ENCODE measurements around the gene SPEG. TPM values are rescaled to one million over a fixed set of nuclear protein-coding genes. Genes with fewer than 3 reads are reported as not detected.

The SPEG gene
- total RNA-seq, 3 donors from 2014 or later (not counting 1 experiment from before 2014, with no cell fraction given), result 0.35 to 1.5 (median 1.2) TPM

- no peak for TF ChIP-seq CTCF (IDR thresholded peaks at IDR 0.05)
- Mint-ChIP-seq H3K27me3 (ENCODE audit: low read depth in 2 of 2) (peaks cover 4 to 6% of the 10 kb centered on the region in 2 donors), H3K36me3 (no peaks in the 10 kb centered on the region), H3K9me3 (no peaks in the 10 kb centered on the region), H3K4me1 (peaks cover 5% of the 10 kb centered on the region in 2 donors), H3K27ac (no peak overlapping the region), H3K4me3 (no peak overlapping the region)
- Histone ChIP-seq H3K27me3 (ENCODE audit: control insufficient read depth, insufficient read depth, low read length) (no peaks in the 10 kb centered on the region), H3K9me3 (ENCODE audit: control insufficient read depth, insufficient read depth, low read length) (no peaks in the 10 kb centered on the region), H3K36me3 (ENCODE audit: control insufficient read depth, insufficient read depth, low read length) (no peaks in the 10 kb centered on the region), H3K4me1 (ENCODE audit: control insufficient read depth, insufficient read depth, low read length) (peaks cover 3% of the 10 kb centered on the region), H3K27ac (ENCODE audit: low read length) (no peak overlapping the region), H3K4me3 (ENCODE audit: low read length) (no peak overlapping the region)
- intact Hi-C loops (cut with micrococcal nuclease), result loop anchor here (5.0 kb wide), 1 partner anchor 57 kb away; no protein-coding TSS in a partner anchor
- ATAC-seq, result no peak
- DNase-seq, result no peak
- 89% methylated on average over 6 of the region's 6 CpGs for WGBS (ENCODE audit: insufficient coverage)
Measured at GRCh38 chr2:219475278-219475677, 40.6 kb downstream of the SPEG start.

GRCh38 chr2:219475697-219476651, 41.3 kb downstream of the SPEG start:
- intact Hi-C loops (cut with micrococcal nuclease), result loop anchor here (5.0 kb wide), 1 partner anchor 56 kb away; no protein-coding TSS in a partner anchor
- ATAC-seq, result peak in 2 of 3 donors; percentile 60 to 78
- 38% methylated on average over 11 of the region's 14 CpGs for WGBS (ENCODE audit: insufficient coverage)

GRCh38 chr2:219476652-219477151, 42.1 kb downstream of the SPEG start:
- Histone ChIP-seq H3K27ac (ENCODE audit: low read length) (no peak overlapping the region), H3K4me1 (ENCODE audit: control insufficient read depth, insufficient read depth, low read length) (peaks cover 3% of the 10 kb centered on the region), H3K36me3 (ENCODE audit: control insufficient read depth, insufficient read depth, low read length) (no peaks in the 10 kb centered on the region), H3K9me3 (ENCODE audit: control insufficient read depth, insufficient read depth, low read length) (no peaks in the 10 kb centered on the region), H3K27me3 (ENCODE audit: control insufficient read depth, insufficient read depth, low read length) (no peaks in the 10 kb centered on the region), H3K4me3 (ENCODE audit: low read length) (no peak overlapping the region)
- WGBS (ENCODE audit: insufficient coverage), result 20% methylated on average over 12 of the region's 16 CpGs
- Mint-ChIP-seq H3K36me3 (no peaks in the 10 kb centered on the region), H3K9me3 (no peaks in the 10 kb centered on the region), H3K27me3 (ENCODE audit: low read depth in 2 of 2) (peaks cover 12 to 15% of the 10 kb centered on the region in 2 donors), H3K4me3 (no peak overlapping the region), H3K4me1 (peaks cover 5% of the 10 kb centered on the region in 2 donors), H3K27ac (no peak overlapping the region)
- no peak for TF ChIP-seq CTCF (IDR thresholded peaks at IDR 0.05)
- intact Hi-C loops (cut with micrococcal nuclease), result loop anchor here (5.0 kb wide), 1 partner anchor 56 kb away; no protein-coding TSS in a partner anchor
- DNase-seq (no peak), ATAC-seq (no peak)

More at GRCh38 chr2:219475697-219476651, 41.3 kb downstream of the SPEG start:
- no peak overlapping the region for H3K27ac ChIP-seq (ENCODE audit: low read length)
- no peaks in the 10 kb centered on the region for H3K27me3 ChIP-seq (ENCODE audit: control insufficient read depth, insufficient read depth, low read length)
- peaks cover 3% of the 10 kb centered on the region for H3K4me1 ChIP-seq (ENCODE audit: control insufficient read depth, insufficient read depth, low read length)
- TF ChIP-seq CTCF (IDR thresholded peaks at IDR 0.05), result peak; percentile 61
- DNase-seq, result peak; percentile 31 to 70
- Mint-ChIP-seq H3K9me3 (no peaks in the 10 kb centered on the region), H3K4me3 (no peak overlapping the region), H3K27ac (no peak overlapping the region), H3K36me3 (no peaks in the 10 kb centered on the region), H3K27me3 (ENCODE audit: low read depth in 2 of 2) (peaks cover 6 to 8% of the 10 kb centered on the region in 2 donors), H3K4me1 (peaks cover 5% of the 10 kb centered on the region in 2 donors)
- no peaks in the 10 kb centered on the region for H3K9me3 ChIP-seq (ENCODE audit: control insufficient read depth, insufficient read depth, low read length)
- H3K4me3 ChIP-seq (ENCODE audit: low read length), result no peak overlapping the region
- H3K36me3 ChIP-seq (ENCODE audit: control insufficient read depth, insufficient read depth, low read length), result no peaks in the 10 kb centered on the region
